DOHH2 (cell line): Measurements from ENCODE around the gene GMDS.

Experiments used
- H3F3A ChIP-seq: fragments of 200-600 bp; sonication (generic), shearing (Covaris generic); 2 replicates; pipeline ENCODE4 v1.6.0; 2016; ENCODE audit warnings: antibody characterized with exemption, mild to moderate bottlenecking; ENCODE audit not compliant: control insufficient read depth, insufficient read depth
- H3K27ac ChIP-seq: fragments of 200-600 bp; sonication (generic); 2 replicates; pipeline ENCODE4 v1.5.1; 2014; ENCODE audit warnings: low read depth, mild to moderate bottlenecking, low read length, moderate library complexity
- H3K27me3 ChIP-seq: fragments of 200-600 bp; sonication (generic); 2 replicates; pipeline ENCODE4 v1.6.1; 2014; ENCODE audit warnings: mild to moderate bottlenecking, low read length, mixed read lengths; ENCODE audit not compliant: control insufficient read depth
- H3K36me3 ChIP-seq: fragments of 200-600 bp; sonication (generic); 2 replicates; pipeline ENCODE4 v1.6.1; 2014; ENCODE audit warnings: mild to moderate bottlenecking, low read length, moderate library complexity, mixed read lengths; ENCODE audit not compliant: control insufficient read depth
- H3K4me1 ChIP-seq: fragments of 200-600 bp; sonication (generic); 2 replicates; pipeline ENCODE4 v1.6.1; 2014; ENCODE audit warnings: mild to moderate bottlenecking, low read length, mixed read lengths; ENCODE audit not compliant: control insufficient read depth
- H3K4me2 ChIP-seq: fragments of 200-600 bp; sonication (generic); 2 replicates; pipeline ENCODE4 v1.6.0; 2014; ENCODE audit warnings: mild to moderate bottlenecking, low read length, moderate library complexity
- H3K4me3 ChIP-seq: fragments of 200-600 bp; sonication (generic); 2 replicates; pipeline ENCODE4 v1.5.1; 2014; ENCODE audit warnings: mild to moderate bottlenecking, low read length, mixed read lengths
- H3K79me2 ChIP-seq: fragments of 200-600 bp; sonication (generic); 2 replicates; pipeline ENCODE4 v1.6.1; 2014; ENCODE audit warnings: mild to moderate bottlenecking, low read length, mixed read lengths; ENCODE audit not compliant: control insufficient read depth
- H3K9me2 ChIP-seq: fragments of 200-600 bp; sonication (generic); replicated peaks from 2 replicates; pipeline ENCODE4 v1.6.1; 2014; ENCODE audit warnings: mild to moderate bottlenecking, low read length, mixed read lengths; ENCODE audit not compliant: control insufficient read depth
- H3K9me3 ChIP-seq: fragments of 200-600 bp; sonication (generic); 2 replicates; pipeline ENCODE4 v1.6.1; 2014; ENCODE audit warnings: antibody characterized with exemption, low read length, mixed read lengths; ENCODE audit not compliant: control insufficient read depth, insufficient read depth
- H4K20me1 ChIP-seq: fragments of 200-600 bp; sonication (generic); 2 replicates; pipeline ENCODE4 v1.6.0; 2014; ENCODE audit warnings: low read depth, mild to moderate bottlenecking, antibody characterized with exemption, low read length, moderate library complexity; ENCODE audit not compliant: control insufficient read depth, insufficient read depth
- CTCF ChIP-seq: fragments of 200-600 bp; sonication (generic); IDR thresholded peaks from one replicate; pipeline ENCODE4 v1.5.1; 2014; ENCODE audit warnings: antibody characterized with exemption, mild to moderate bottlenecking, low read depth, low read length; ENCODE audit not compliant: poor library complexity, severe bottlenecking
- EZH2phosphoT487 ChIP-seq: fragments of 200-600 bp; sonication (generic); IDR thresholded peaks from 2 replicates; pipeline ENCODE4 v1.6.1; 2017; ENCODE audit warnings: borderline replicate concordance, mild to moderate bottlenecking, antibody characterized with exemption, low read length, moderate library complexity, mixed read lengths

The GMDS gene

DNA sequence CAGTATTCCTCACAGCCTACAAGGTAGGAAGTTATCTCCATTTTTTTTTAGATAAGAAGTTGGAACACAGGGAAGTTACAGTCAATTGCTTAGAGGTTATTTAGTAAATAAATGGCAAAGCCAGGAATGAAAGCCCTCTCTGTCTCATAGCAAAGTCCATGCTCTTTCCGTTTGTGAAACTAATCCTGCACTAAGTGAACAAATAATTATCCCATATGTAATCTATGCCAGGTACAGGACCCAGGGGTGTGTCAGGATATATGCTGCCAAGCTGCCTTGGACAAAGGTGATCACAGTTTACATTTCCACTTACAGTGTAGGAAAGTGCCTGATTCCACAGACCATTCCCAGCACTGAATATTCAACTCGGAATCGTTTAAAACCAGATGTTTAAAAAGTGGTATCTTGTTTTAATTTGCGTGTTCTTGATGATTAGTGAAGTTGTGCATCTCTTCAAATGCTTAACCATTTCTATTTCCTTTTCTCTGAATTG is 13.6 kb upstream of the GMDS start:
- no peaks in the 10 kb centered on the region for H3F3A ChIP-seq
- no peaks in the 10 kb centered on the region for H3K79me2 ChIP-seq
- no peaks in the 10 kb centered on the region; the same call in 1 of the 2 replicates for H3K9me2 ChIP-seq
- H3K9me3 ChIP-seq = no peaks in the 10 kb centered on the region
- TF ChIP-seq EZH2phosphoT487 (no peak), CTCF (no peak)
- no peak overlapping the region for H3K27ac ChIP-seq
- no peaks in the 10 kb centered on the region for H3K27me3 ChIP-seq
- H4K20me1 ChIP-seq = no peaks in the 10 kb centered on the region
- H3K4me3 ChIP-seq = no peak overlapping the region
- H3K36me3 ChIP-seq = no peaks in the 10 kb centered on the region; the same call in 1 of the 2 replicates
- no peaks in the 10 kb centered on the region for H3K4me1 ChIP-seq
- H3K4me2 ChIP-seq = no peak overlapping the region

- Histone ChIP-seq H3K9me3 (no peaks in the 10 kb centered on the region), H3K79me2 (no peaks in the 10 kb centered on the region), H3K9me2 (no peaks in the 10 kb centered on the region; the same call in 1 of the 2 replicates), H3K27ac (no peak overlapping the region), H4K20me1 (no peaks in the 10 kb centered on the region), H3K27me3 (no peaks in the 10 kb centered on the region), H3K36me3 (peaks cover 2% of the 10 kb centered on the region; the same call in 1 of the 2 replicates), H3K4me1 (no peaks in the 10 kb centered on the region), H3K4me3 (no peak overlapping the region), H3K4me2 (no peak overlapping the region), H3F3A (no peaks in the 10 kb centered on the region)
- no peak for TF ChIP-seq CTCF
- TF ChIP-seq EZH2phosphoT487 = no peak
These were observed 12.7 kb upstream of the GMDS start for GRCh38 chr6:2258112-2258511.

DNA sequence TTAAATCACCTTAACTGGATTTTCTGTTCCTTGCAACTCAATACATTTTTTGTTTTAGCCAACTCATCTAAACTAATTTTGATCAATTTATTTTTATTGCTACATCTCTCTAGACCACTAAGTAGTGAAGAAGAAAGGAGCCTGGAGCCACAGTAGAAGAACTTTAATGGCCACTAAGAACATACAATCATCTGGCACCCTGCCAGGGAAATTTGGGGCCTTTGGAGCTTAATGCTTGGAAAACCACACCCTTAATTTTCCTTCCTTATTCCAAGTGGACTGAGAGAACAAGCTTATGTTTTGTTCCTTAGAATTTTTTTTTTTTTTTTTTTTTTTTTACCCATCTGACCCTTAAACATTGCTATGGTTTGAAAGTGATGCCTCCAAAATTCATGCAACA is 12.0 kb upstream of the GMDS start:
- TF ChIP-seq EZH2phosphoT487 (no peak), CTCF (no peak)
- H3K9me3 ChIP-seq = no peaks in the 10 kb centered on the region
- H3K27me3 ChIP-seq = no peaks in the 10 kb centered on the region
- H3K9me2 ChIP-seq = no peaks in the 10 kb centered on the region
- no peaks in the 10 kb centered on the region for H3K4me1 ChIP-seq
- H3K79me2 ChIP-seq = no peaks in the 10 kb centered on the region
- H4K20me1 ChIP-seq = no peaks in the 10 kb centered on the region
- H3F3A ChIP-seq = no peaks in the 10 kb centered on the region
- peaks cover 2% of the 10 kb centered on the region; the same call in 1 of the 2 replicates for H3K36me3 ChIP-seq
- H3K27ac ChIP-seq = no peak overlapping the region
- H3K4me2 ChIP-seq = no peak overlapping the region
- no peak overlapping the region for H3K4me3 ChIP-seq

GRCh38 chr6:2254747-2255146 is 9.3 kb upstream of the GMDS start:
- no peak overlapping the region for H3K27ac ChIP-seq
- H3K4me3 ChIP-seq = no peak overlapping the region
- H3K4me2 ChIP-seq = no peak overlapping the region
- no peaks in the 10 kb centered on the region for H3K9me2 ChIP-seq
- no peaks in the 10 kb centered on the region for H3F3A ChIP-seq
- TF ChIP-seq CTCF = no peak
- TF ChIP-seq EZH2phosphoT487 = no peak
- H3K27me3 ChIP-seq = no peaks in the 10 kb centered on the region
- H4K20me1 ChIP-seq = no peaks in the 10 kb centered on the region
- H3K36me3 ChIP-seq = peaks cover 2% of the 10 kb centered on the region; the same call in 1 of the 2 replicates
- peaks cover 3% of the 10 kb centered on the region for H3K4me1 ChIP-seq
- H3K9me3 ChIP-seq = no peaks in the 10 kb centered on the region
- H3K79me2 ChIP-seq = no peaks in the 10 kb centered on the region
